Activated T-helper 2 cell treated with anti-CD3 and anti-CD28 coated beads, Interferon-gamma antibody, Interleukin-2, Interleukin-4, amounts not matched to agents 10 μg/mL and 5 μg/mL and 100 μg/mL, durations not matched to agents 14 hours and 24 hours and 36 hours (primary cell): ENCODE results near the gene NTM. TPM values are rescaled to one million over a fixed set of nuclear protein-coding genes. Genes with fewer than 3 reads are reported as not detected.
"Not testable (repeated sequence)": the region's sequence is repeated elsewhere in the genome, so short reads cannot be mapped to it uniquely, and the experiment has no call there.

Experiments used
- DNase-seq: peaks from one replicate; pipeline ENCODE4 v3.0.0; 2021; ENCODE audit warnings: low spot score
- H3K27ac Mint-ChIP-seq: one replicate; pipeline ENCODE4 v1.8.0; 2021; ENCODE audit warnings: mixed read lengths
- H3K27me3 Mint-ChIP-seq: one replicate; pipeline ENCODE4 v1.8.0; 2021; ENCODE audit warnings: low read depth, mixed read lengths
- H3K36me3 Mint-ChIP-seq: one replicate; pipeline ENCODE4 v1.8.0; 2021; ENCODE audit warnings: low read depth, mixed read lengths
- H3K4me1 Mint-ChIP-seq: one replicate; pipeline ENCODE4 v1.8.0; 2021; ENCODE audit warnings: low read depth, mixed read lengths
- H3K4me3 Mint-ChIP-seq: one replicate; pipeline ENCODE4 v1.8.0; 2021; ENCODE audit warnings: low read depth, mild to moderate bottlenecking, moderate library complexity, mixed read lengths
- H3K9me3 Mint-ChIP-seq: one replicate; pipeline ENCODE4 v1.8.0; 2021; ENCODE audit warnings: mixed read lengths
- intact Hi-C: fragments of 100-400 bp; cut with micrococcal nuclease; formaldehyde crosslinking; loops from one replicate; pipeline ENCODE4 v1.15.1; 2023
- total RNA-seq: library from RNA; stranded (reverse); gene quantifications from 2 replicates; pipeline ENCODE4 v1.2.3, GENCODE V29; 2022

Gene NTM
- not detected in 2 replicates for total RNA-seq

DNA sequence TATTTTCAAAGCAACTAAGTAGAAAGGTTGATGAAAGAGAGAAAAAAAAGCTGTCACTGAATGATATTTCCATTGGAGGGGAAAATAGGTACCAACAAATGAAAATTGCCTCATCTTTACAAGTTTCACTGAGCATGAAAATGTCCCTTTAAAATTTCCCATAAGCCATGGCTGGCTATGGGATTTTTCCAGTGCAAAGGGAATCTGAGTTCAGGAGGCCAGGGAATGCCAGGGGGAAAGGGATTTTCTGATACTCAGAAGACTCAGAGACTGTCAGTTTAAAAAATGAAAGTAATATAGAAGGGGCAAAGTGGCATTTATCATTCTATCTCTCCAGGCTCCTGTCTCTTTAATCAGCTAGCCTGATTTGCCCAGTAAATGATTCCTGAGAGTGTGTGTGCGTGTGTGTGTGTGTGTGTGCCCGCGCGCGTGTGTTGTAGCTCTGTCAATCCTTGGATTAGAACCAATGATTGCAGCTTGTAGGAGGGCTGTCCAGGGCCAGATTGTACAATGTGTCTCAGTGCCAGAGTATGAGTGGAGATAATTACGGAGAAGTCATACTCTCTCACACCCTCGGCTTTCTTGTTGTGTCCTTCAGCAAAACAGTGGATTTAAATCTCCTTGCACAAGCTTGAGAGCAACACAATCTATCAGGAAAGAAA lies at the start of gene NTM:
NTM (plus strand) TSS at position 526 of the 662 bp plus-strand sequence.
- no peak within 1 kb of the TSS for H3K27ac Mint-ChIP-seq
- H3K27me3 Mint-ChIP-seq, result peaks cover 3% of the 10 kb centered on the region
- intact Hi-C loops, result no loop called here
- DNase-seq, result no peak
- H3K9me3 Mint-ChIP-seq, result no peaks in the 10 kb centered on the region
- no peaks in the 10 kb centered on the region for H3K36me3 Mint-ChIP-seq
- H3K4me3 Mint-ChIP-seq, result no peak within 1 kb of the TSS
- H3K4me1 Mint-ChIP-seq, result no peaks in the 10 kb centered on the region

DNA sequence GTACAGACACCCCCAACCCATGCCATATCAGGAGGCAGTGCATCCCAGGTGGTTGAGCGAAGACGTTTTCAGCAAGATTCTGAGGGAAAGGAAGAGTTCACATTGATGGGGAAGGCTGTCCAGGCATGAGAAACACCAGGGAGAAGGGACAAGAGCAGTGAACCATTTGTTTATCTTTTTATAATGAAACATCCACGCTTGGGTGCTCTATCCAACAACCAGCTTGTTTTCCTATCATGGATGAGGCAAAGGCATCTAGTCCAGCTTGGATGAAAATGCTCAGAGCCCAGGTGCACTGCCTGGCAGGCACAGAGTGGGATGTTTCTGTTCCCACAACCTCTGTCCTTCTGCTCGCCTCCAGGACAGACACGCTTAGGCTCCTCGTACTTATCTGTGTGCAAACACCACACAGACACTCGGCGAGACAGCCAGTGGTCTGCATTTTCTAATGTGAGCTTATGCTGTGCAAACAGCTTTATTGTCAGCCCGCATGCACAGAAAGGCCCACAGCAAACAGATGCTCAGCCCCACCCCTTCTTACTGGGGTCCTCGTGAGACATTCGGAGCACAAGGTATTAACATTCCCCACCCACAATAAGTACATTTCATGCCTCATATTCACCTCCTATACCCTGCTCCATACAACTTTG lies 45.4 kb upstream of the NTM start:
- Mint-ChIP-seq H3K9me3 (no peaks in the 10 kb centered on the region), H3K4me1 (no peaks in the 10 kb centered on the region), H3K27ac (no peak overlapping the region), H3K4me3 (no peak overlapping the region), H3K36me3 (no peaks in the 10 kb centered on the region), H3K27me3 (no peaks in the 10 kb centered on the region)
- no peak for DNase-seq
- intact Hi-C loops, result no loop called here

DNA sequence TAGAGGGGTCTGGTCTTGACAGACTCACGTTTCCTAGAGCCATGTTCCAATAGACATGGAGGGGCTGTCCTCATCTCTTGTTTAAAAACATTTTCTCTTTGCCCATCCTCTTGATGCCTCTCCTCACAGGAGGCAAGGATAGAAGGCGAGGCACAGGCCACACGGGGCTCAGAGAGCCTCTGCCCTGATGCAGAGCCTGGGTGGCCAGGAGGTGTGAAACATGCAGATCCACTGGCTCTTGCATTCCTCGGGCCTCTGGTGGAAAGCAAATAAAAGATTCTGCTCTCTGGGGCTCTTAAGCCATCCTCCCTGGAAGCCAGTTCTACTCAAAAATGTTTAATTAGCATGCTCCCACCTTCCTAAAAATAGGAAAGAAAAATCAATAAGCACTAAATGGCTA lies 43.6 kb upstream of the NTM start:
- Mint-ChIP-seq H3K27ac (no peak overlapping the region), H3K4me1 (no peaks in the 10 kb centered on the region), H3K36me3 (no peaks in the 10 kb centered on the region), H3K4me3 (no peak overlapping the region), H3K27me3 (no peaks in the 10 kb centered on the region), H3K9me3 (no peaks in the 10 kb centered on the region)
- intact Hi-C loops, result no loop called here
- DNase-seq, result no peak

DNA sequence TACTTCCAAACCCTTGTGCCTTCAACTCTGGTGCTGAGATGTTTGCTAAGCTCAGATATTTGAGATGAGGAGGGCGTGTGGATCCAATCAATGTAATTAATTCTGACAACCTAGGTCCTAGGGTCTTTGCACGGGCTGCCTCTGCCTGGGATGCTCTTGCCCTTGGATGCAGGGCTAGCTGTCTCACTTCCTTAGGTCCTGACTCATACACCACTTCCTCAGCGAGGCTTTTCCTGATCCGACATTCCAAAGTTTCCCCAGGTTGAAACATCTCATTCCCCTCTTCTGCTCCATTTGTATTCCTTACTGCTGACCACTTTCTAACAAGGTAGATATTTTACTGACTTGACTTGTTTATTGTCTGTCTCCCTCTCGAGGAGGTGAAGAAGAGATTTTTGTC lies 43.0 kb upstream of the NTM start:
- intact Hi-C loops, result no loop called here
- H3K9me3 Mint-ChIP-seq, result no peaks in the 10 kb centered on the region
- no peak overlapping the region for H3K27ac Mint-ChIP-seq
- no peaks in the 10 kb centered on the region for H3K27me3 Mint-ChIP-seq
- H3K4me1 Mint-ChIP-seq, result no peaks in the 10 kb centered on the region
- H3K4me3 Mint-ChIP-seq, result no peak overlapping the region
- no peaks in the 10 kb centered on the region for H3K36me3 Mint-ChIP-seq
- DNase-seq, result no peak

DNA sequence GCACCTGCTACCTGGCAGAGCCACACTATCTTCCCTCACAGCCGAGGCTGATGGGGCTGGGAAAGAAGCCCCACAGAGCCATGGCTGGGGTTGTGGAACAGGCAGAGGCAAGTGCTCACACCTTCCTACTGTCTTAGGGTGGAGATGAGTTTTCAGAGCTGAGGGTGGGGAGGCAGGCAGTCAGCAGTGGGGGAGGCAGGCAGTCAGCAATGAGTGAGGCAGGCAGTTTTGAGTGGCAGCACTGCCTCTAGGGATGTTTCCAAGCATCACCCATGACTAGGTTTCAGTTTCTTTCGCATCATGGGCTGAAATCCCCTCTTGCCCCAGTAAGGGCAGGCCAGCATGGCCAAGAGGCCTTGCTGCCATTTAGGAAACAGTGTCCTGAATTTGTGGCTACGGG lies 41.6 kb upstream of the NTM start:
- no peak overlapping the region for H3K27ac Mint-ChIP-seq
- no peaks in the 10 kb centered on the region for H3K27me3 Mint-ChIP-seq
- H3K9me3 Mint-ChIP-seq, result no peaks in the 10 kb centered on the region
- intact Hi-C loops, result no loop called here
- DNase-seq, result no peak
- H3K36me3 Mint-ChIP-seq, result no peaks in the 10 kb centered on the region
- no peaks in the 10 kb centered on the region for H3K4me1 Mint-ChIP-seq
- H3K4me3 Mint-ChIP-seq, result no peak overlapping the region

DNA sequence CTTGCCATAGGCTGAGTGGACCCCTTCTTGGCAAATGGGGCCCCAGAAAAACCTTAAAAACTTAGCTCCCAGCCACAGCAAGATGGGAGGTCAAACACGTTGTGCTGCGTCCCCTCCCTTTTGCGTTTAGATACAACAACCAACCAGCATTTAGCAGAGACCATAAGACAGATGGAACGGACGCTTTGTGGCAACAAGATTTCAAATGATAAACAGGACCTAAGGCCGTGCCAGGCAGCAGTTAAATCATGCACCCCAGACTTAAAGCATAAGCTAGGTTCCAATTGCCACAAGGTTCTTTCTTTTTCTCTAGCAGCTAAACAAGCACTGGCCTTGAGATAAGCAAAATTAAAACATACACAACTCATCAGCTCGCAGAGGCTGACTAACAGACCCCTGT lies 39.4 kb upstream of the NTM start:
- no peak overlapping the region for H3K27ac Mint-ChIP-seq
- no peak overlapping the region for H3K4me3 Mint-ChIP-seq
- intact Hi-C loops, result no loop called here
- no peak for DNase-seq
- H3K4me1 Mint-ChIP-seq, result no peaks in the 10 kb centered on the region
- H3K36me3 Mint-ChIP-seq, result no peaks in the 10 kb centered on the region
- H3K27me3 Mint-ChIP-seq, result no peaks in the 10 kb centered on the region
- H3K9me3 Mint-ChIP-seq, result no peaks in the 10 kb centered on the region

DNA sequence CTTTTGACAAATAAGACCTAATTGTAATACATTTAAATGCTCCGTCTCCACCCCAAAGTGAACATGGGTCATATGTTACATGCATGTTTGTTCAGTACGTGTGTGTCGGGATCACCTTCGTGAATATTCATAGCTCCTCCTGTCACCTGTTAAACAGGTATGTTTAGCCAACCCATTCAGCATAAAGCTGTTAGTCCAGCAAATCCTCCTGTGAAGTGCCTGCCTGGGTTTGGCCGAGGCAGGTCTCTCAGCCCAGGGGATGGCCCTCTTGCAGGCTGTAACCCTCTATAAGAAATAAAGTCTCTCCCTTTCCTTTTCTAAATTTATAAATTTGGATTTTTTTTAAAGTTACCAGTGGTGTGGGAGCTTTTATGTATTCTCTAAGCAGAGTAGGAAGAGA lies 38.9 kb upstream of the NTM start:
- H3K4me3 Mint-ChIP-seq, result no peak overlapping the region
- no peaks in the 10 kb centered on the region for H3K36me3 Mint-ChIP-seq
- no peak overlapping the region for H3K27ac Mint-ChIP-seq
- intact Hi-C loops, result no loop called here
- no peaks in the 10 kb centered on the region for H3K27me3 Mint-ChIP-seq
- H3K4me1 Mint-ChIP-seq, result no peaks in the 10 kb centered on the region
- H3K9me3 Mint-ChIP-seq, result no peaks in the 10 kb centered on the region
- DNase-seq, result no peak

DNA sequence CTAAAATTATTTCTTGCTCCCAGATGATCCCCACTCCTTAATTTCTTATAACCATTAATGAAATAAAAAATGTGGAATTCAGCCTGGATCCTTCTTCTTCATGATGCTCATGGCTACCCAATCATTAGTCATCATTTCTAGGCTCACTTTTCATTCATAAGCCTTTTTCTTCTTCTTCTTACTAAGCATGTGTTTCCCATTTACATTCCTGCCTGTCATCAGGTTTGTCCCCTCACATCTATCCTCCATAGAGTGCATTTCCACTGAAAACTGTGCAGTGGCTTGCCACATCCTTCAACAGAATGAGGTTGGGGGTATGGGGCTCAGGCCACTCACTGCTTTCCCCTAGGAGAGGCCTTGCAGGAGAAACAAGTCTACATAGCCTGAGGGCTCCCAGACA lies 35.8 kb upstream of the NTM start:
- no peak for DNase-seq
- Mint-ChIP-seq H3K4me1 (no peaks in the 10 kb centered on the region), H3K4me3 (no peak overlapping the region), H3K36me3 (no peaks in the 10 kb centered on the region), H3K9me3 (no peaks in the 10 kb centered on the region), H3K27ac (no peak overlapping the region), H3K27me3 (no peaks in the 10 kb centered on the region)
- intact Hi-C loops, result no loop called here

DNA sequence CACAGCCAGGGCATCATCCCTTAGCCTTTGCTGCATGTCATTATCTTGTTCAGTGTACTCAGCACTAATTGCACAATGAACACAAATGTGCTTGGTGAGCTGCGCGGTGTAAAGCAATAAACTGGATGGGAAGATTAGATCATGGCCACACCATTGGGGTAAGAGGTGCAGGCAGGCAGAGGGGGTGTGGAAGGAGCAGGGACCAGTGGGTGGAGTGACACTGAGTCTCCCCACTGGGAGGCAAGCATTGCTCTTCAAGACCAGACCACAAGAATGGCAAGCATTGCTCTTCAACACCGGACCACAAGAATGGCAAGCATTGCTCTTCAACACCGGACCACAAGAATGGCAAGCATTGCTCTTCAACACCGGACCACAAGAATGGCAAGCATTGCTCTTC lies 28.5 kb upstream of the NTM start:
- H3K36me3 Mint-ChIP-seq, H3K9me3 Mint-ChIP-seq, H3K4me1 Mint-ChIP-seq, intact Hi-C loops, H3K27me3 Mint-ChIP-seq, H3K4me3 Mint-ChIP-seq, DNase-seq, H3K27ac Mint-ChIP-seq: not testable (repeated sequence)

DNA sequence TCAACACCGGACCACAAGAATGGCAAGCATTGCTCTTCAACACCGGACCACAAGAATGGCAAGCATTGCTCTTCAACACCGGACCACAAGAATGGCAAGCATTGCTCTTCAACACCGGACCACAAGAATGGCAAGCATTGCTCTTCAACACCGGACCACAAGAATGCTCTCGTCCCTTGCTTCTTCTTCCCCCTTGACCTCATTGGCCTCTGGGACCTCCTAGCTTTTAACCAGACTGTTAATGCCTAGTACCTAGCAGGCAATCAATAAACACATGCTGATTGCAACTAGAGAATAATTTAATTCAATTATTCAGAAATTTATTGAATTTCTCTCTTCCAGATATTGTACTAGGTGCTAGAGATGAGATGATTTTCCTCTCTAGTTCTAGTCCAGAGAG lies 28.0 kb upstream of the NTM start:
- intact Hi-C loops, H3K27ac Mint-ChIP-seq, H3K9me3 Mint-ChIP-seq, DNase-seq, H3K4me1 Mint-ChIP-seq, H3K27me3 Mint-ChIP-seq, H3K4me3 Mint-ChIP-seq, H3K36me3 Mint-ChIP-seq: not testable (repeated sequence)

DNA sequence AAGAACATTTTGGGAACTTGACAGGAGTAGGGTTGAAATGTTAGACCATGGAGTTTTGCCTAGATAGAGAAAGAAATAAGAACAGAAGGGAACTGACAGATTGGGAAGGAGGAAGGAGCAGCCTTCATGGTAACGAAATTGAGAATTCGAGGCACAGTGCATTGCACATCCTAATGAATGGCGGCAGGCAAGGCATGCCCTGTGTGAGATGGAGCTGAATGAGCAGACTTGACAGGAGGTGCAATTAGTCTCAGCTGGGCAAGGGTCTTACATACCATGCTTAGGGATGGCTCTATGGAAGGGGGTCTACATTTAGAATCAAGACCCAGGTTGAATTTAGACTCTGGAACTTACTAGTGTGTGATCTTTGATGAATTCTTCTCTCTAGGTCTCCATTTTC lies 25.0 kb upstream of the NTM start:
- Mint-ChIP-seq H3K36me3 (no peaks in the 10 kb centered on the region), H3K27ac (no peak overlapping the region), H3K4me3 (no peak overlapping the region), H3K9me3 (no peaks in the 10 kb centered on the region), H3K27me3 (no peaks in the 10 kb centered on the region), H3K4me1 (no peaks in the 10 kb centered on the region)
- DNase-seq, result no peak
- intact Hi-C loops, result no loop called here

DNA sequence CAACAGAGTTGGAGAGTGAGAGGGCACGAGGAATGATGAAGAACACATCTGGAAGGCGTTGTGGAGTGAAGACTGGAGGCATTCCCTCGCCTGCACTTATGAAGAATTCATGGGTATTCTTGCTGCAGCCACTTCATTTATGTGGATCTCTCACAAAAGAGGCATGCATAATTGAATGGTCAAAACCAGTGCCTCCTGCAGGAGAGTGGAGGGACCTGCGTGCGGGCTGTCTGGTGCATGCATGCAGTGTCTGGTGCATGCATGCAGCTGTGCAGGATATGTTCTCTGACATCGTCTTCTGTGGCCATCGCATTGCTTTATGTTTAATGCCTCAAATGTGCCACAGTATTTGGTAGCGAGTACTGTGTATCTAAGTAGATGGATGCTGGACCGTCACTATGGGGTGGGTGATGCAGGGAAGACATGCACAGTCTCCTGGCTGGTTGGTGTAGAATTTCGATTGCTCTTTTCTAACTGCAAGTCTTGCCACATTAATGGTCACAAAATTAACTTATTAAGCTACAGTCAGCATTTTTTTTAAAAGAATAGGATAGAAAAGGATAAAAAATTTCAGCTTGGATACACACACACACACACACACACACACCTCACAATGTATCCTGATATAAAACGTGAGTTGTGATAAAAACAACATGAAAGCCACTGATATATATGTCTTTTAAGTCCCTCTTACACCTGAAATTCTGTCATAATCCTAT lies 20.9 kb upstream of the NTM start:
- Mint-ChIP-seq H3K36me3 (no peaks in the 10 kb centered on the region), H3K27me3 (no peaks in the 10 kb centered on the region), H3K27ac (no peak overlapping the region), H3K9me3 (peaks cover 4% of the 10 kb centered on the region), H3K4me3 (no peak overlapping the region), H3K4me1 (no peaks in the 10 kb centered on the region)
- DNase-seq, result no peak
- intact Hi-C loops, result no loop called here

DNA sequence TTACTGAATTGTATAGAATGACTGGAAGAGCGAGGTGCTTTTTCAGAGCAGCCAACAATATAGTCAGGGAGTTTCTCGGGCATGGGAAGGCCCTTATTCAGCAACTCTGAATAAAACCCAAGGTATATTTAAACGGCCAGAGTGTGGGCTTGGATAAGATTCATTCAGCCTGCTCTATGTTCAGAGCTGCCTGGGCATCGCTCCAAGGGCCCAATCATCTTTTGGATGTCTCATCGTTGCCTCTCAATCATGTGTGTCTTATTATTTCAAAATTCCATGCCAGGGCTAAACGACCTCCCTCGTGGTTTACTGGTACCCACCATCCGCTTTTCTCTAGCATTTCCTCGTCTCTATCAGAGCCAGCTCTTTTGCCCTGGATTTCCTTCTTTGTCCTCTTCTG lies 19.5 kb upstream of the NTM start:
- intact Hi-C loops, result no loop called here
- DNase-seq, result no peak
- Mint-ChIP-seq H3K27me3 (no peaks in the 10 kb centered on the region), H3K4me1 (no peaks in the 10 kb centered on the region), H3K9me3 (peaks cover 4% of the 10 kb centered on the region), H3K36me3 (no peaks in the 10 kb centered on the region), H3K4me3 (no peak overlapping the region), H3K27ac (no peak overlapping the region)
